HCT116 (cell line): ENCODE data around the gene MYO1B. TPM values are rescaled to one million over a fixed set of nuclear protein-coding genes. Genes with fewer than 3 reads are reported as not detected.

ENCODE experiments used
- ATAC-seq: fragments of 200-7000 bp; cut with Tn5 transposase; 2 replicates; pipeline ENCODE4 v1.9.1; 2020; ENCODE audit warnings: mild to moderate bottlenecking, moderate library complexity
- BruUV-seq: library from RNA; stranded (reverse); fragments of 400-500 nt; replicated peaks from 2 replicates; lab custom pipeline; 2021; lab: Mats Ljungman, UMichigan
- CTCF ChIA-PET: fragments of 300-600 bp; sonication (Branson Sonifier 250); formaldehyde crosslinking; loops from one replicate; lab custom pipeline; 2021; ENCODE audit warnings: antibody characterized with exemption; lab: Charles Lee
- POLR2A ChIA-PET: fragments of 300-600, 350-600 bp; sonication (Branson Sonifier 250); formaldehyde crosslinking; loops from one replicate; lab custom pipeline; 2021; ENCODE audit warnings: antibody characterized with exemption; lab: Charles Lee
- RAD21 ChIA-PET, 2 experiments: fragments of 300-600 bp; sonication (Branson Sonifier 250); formaldehyde crosslinking; loops; one replicate each; lab custom pipeline; 2023; ENCODE audit warnings: low total read pairs in 2 of 2; ENCODE audit not compliant: uncharacterized antibody in 2 of 2, unreplicated experiment in 2 of 2, low non-redundant PET in 1 of 2; lab: Charles Lee
- DNase-seq: peaks from one replicate; pipeline ENCODE4 v3.0.0-alpha.2; 2010; ENCODE audit warnings: low read depth, low spot score
- H2AFZ ChIP-seq: fragments of 200-600 bp; shearing (Covaris generic), sonication (generic); 2 replicates; pipeline ENCODE4 v1.6.1; 2017; ENCODE audit warnings: low read depth, mixed run types, mixed read lengths, antibody characterized with exemption, low read length; ENCODE audit not compliant: poor library complexity, severe bottlenecking
- H3K27ac ChIP-seq: 2 replicates; pipeline ENCODE4 v1.5.1; 2012; ENCODE audit warnings: low read depth, low read length
- H3K27me3 ChIP-seq: fragments of 200-600 bp; sonication (generic); 2 replicates; pipeline ENCODE4 v1.6.1; 2016; ENCODE audit warnings: mixed run types, low read length, mixed read lengths; ENCODE audit not compliant: insufficient read depth
- H3K36me3 ChIP-seq, 2 experiments: fragments of 200-500 bp in 1 of 2; fragments of 200-600 bp in 1 of 2; sonication (Bioruptor generic) in 1 of 2; sonication (generic) in 1 of 2; 2 replicates each; pipeline versions ENCODE4 v1.5.1 to v1.6.1; 2014 to 2016; ENCODE audit warnings: low read length in 2 of 2, inconsistent platforms in 1 of 2, mixed read lengths in 1 of 2, mixed run types in 1 of 2; ENCODE audit not compliant: insufficient read depth in 2 of 2, control insufficient read depth in 1 of 2
- H3K4me1 ChIP-seq, 2 experiments: fragments of 200-600 bp in 1 of 2; sonication (generic) in 1 of 2; 2 replicates each; pipeline versions ENCODE4 v1.5.1 to v1.6.1; 2012 to 2017; ENCODE audit warnings: low read length in 2 of 2, inconsistent platforms in 1 of 2, mild to moderate bottlenecking in 1 of 2, mixed read lengths in 1 of 2, mixed run types in 1 of 2, moderate library complexity in 1 of 2; ENCODE audit not compliant: insufficient read depth in 2 of 2, control insufficient read depth in 1 of 2
- H3K4me2 ChIP-seq: fragments of 200-600 bp; sonication (generic); 2 replicates; pipeline ENCODE4 v1.6.1; 2017; ENCODE audit warnings: mixed run types, low read length, mixed read lengths
- H3K4me3 ChIP-seq, 2 experiments: fragments of 200-600 bp in 1 of 2; sonication (generic) in 1 of 2; replicated peaks in 1 of 2; 2 replicates each; pipeline ENCODE4 v1.5.1; 2011 to 2016; ENCODE audit warnings: low read length in 2 of 2, control low read depth in 1 of 2, low read depth in 1 of 2, mild to moderate bottlenecking in 1 of 2, mixed read lengths in 1 of 2, mixed run types in 1 of 2
- H3K79me2 ChIP-seq: fragments of 200-600 bp; sonication (generic); 2 replicates; pipeline ENCODE4 v1.6.1; 2017; ENCODE audit warnings: mild to moderate bottlenecking, mixed run types, low read length, moderate library complexity, mixed read lengths; ENCODE audit not compliant: insufficient read depth
- H3K9ac ChIP-seq: fragments of 200-600 bp; sonication (generic); 2 replicates; pipeline ENCODE4 v1.6.1; 2016; ENCODE audit warnings: low read length, mixed read lengths
- H3K9me2 ChIP-seq: fragments of 200-600 bp; sonication (generic), shearing (Covaris generic); 2 replicates; pipeline ENCODE4 v1.6.1; 2017; ENCODE audit warnings: mixed run types, mild to moderate bottlenecking, moderate library complexity; ENCODE audit not compliant: insufficient read depth
- H3K9me3 ChIP-seq, 2 experiments: fragments of 200-500 bp in 1 of 2; fragments of 200-600 bp in 1 of 2; sonication (Bioruptor generic) in 1 of 2; sonication (generic) in 1 of 2; 2 replicates each; pipeline ENCODE4 v1.6.1; 2014 to 2017; ENCODE audit warnings: low read length in 2 of 2, mixed read lengths in 2 of 2, inconsistent platforms in 1 of 2, low read depth in 1 of 2, mild to moderate bottlenecking in 1 of 2, mixed run types in 1 of 2, moderate library complexity in 1 of 2; ENCODE audit not compliant: control insufficient read depth in 1 of 2, insufficient read depth in 1 of 2
- H4K20me1 ChIP-seq: fragments of 200-600 bp; sonication (generic), shearing (Covaris generic); 2 replicates; pipeline ENCODE4 v1.6.1; 2017; ENCODE audit warnings: mixed run types, mild to moderate bottlenecking, moderate library complexity; ENCODE audit not compliant: insufficient read depth
- CEBPB ChIP-seq: IDR thresholded peaks from 2 replicates; pipeline ENCODE4 v1.6.1; 2012; ENCODE audit warnings: low read depth
- EGR1 ChIP-seq: IDR thresholded peaks from 2 replicates; pipeline ENCODE4 v1.6.1; 2012; ENCODE audit warnings: low read depth
- ELF1 ChIP-seq: IDR thresholded peaks from 2 replicates; pipeline ENCODE4 v1.6.1; 2012; ENCODE audit warnings: low read depth, borderline replicate concordance
- EZH2phosphoT487 ChIP-seq: fragments of 200-600 bp; IDR thresholded peaks from 2 replicates; pipeline ENCODE4 v1.6.1; 2018; ENCODE audit warnings: antibody characterized with exemption, borderline replicate concordance
- FOSL1 ChIP-seq: IDR thresholded peaks from 2 replicates; pipeline ENCODE4 v1.6.1; 2012; ENCODE audit warnings: low read depth
- POLR2A ChIP-seq: IDR thresholded peaks from 2 replicates; pipeline ENCODE4 v1.7.0; 2011; ENCODE audit warnings: borderline replicate concordance; ENCODE audit not compliant: insufficient read depth, insufficient read length; ENCODE audit errors: extremely low read depth
- POLR2AphosphoS5 ChIP-seq: IDR thresholded peaks from 2 replicates; pipeline ENCODE4 v1.6.1; 2011; ENCODE audit warnings: mild to moderate bottlenecking, low read depth, low read length, moderate library complexity
- RAD21 ChIP-seq: IDR thresholded peaks from 2 replicates; pipeline ENCODE4 v1.6.1; 2012; ENCODE audit warnings: low read depth, mild to moderate bottlenecking
- SP1 ChIP-seq: IDR thresholded peaks from 2 replicates; pipeline ENCODE4 v1.6.1; 2012; ENCODE audit warnings: low read depth
- SRF ChIP-seq: IDR thresholded peaks from 2 replicates; pipeline ENCODE4 v1.6.1; 2012; ENCODE audit warnings: low read depth
- TCF7L2 ChIP-seq: IDR thresholded peaks from 2 replicates; pipeline ENCODE4 v1.7.0; 2011; ENCODE audit warnings: borderline replicate concordance, inconsistent platforms; ENCODE audit not compliant: insufficient read depth, insufficient read length; ENCODE audit errors: extremely low read depth
- YY1 ChIP-seq: IDR thresholded peaks from 2 replicates; pipeline ENCODE4 v1.6.1; 2011; ENCODE audit warnings: low read length, low read depth, moderate library complexity, mild to moderate bottlenecking; ENCODE audit not compliant: insufficient replicate concordance; ENCODE audit errors: extremely low read depth
- intact Hi-C: fragments of 100-400 bp; cut with micrococcal nuclease; formaldehyde crosslinking; loops from 2 replicates; pipeline ENCODE4 v1.10.0; 2022
- total RNA-seq: library from RNA; stranded (reverse); gene quantifications from one replicate; pipeline ENCODE4 v1.2.1, GENCODE V29; 2021; ENCODE audit not compliant: unreplicated experiment
- TF ChIP-seq, protein P1 (sequence below), 3 experiments: fragments of 200-600 bp in 1 of 3; sonication (generic) in 1 of 3; IDR thresholded peaks in 2 of 3; conservative IDR thresholded peaks in 1 of 3; 2 replicates each; pipeline ENCODE4 v1.5.1; 2012 to 2017; ENCODE audit warnings: low read depth in 2 of 3, low read length in 2 of 3, antibody characterized with exemption in 1 of 3, borderline replicate concordance in 1 of 3, control low read depth in 1 of 3, mild to moderate bottlenecking in 1 of 3, mixed read lengths in 1 of 3, mixed run types in 1 of 3, moderate library complexity in 1 of 3; ENCODE audit not compliant: insufficient read depth in 1 of 3
- TF ChIP-seq, protein P2 (sequence below): IDR thresholded peaks from 2 replicates; pipeline ENCODE4 v1.6.1; 2011; ENCODE audit warnings: mild to moderate bottlenecking, low read length, moderate library complexity; ENCODE audit not compliant: insufficient replicate concordance; ENCODE audit errors: extremely low read depth
- TF ChIP-seq, protein P3 (sequence below): IDR thresholded peaks from 2 replicates; pipeline ENCODE4 v1.6.1; 2012

Gene MYO1B
- total RNA-seq, 1 experiment from 2014 or later, result 51.7 TPM

DNA sequence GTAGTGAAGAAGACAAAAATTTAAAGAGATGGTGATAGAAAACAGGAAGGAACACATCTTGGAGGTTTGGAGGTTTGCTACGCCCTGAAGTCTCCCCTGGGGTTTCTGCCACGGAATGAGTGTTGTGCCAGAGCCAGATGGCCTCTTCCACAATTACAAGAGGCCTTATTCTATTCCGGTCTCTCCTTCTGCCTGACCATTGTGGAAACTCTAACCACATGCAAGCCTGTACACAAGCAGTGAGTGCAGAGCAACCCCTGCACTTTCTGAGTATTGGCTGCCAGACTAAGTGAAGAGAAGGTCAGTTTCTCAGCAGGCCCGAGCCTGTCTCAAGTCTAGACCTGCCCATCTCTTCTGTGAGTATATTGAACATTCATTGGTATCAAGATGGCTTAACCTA is 22.7 kb upstream of the MYO1B start:
- Histone ChIP-seq H3K4me3 (no peak overlapping the region), H3K9me3 (no peaks in the 10 kb centered on the region), H4K20me1 (no peaks in the 10 kb centered on the region), H3K36me3 (no peaks in the 10 kb centered on the region), H3K27ac (no peak overlapping the region), H3K9me2 (no peaks in the 10 kb centered on the region), H2AFZ (no peak overlapping the region), H3K79me2 (no peaks in the 10 kb centered on the region), H3K4me1 (peaks cover 7 to 22% of the 10 kb centered on the region in 2 experiments; a peak in 3 of 4 replicates), H3K9ac (no peak overlapping the region), H3K4me2 (no peak overlapping the region), H3K27me3 (no peaks in the 10 kb centered on the region)
- DNase-seq, result no peak
- BruUV-seq, result no TSS peak
- TF ChIP-seq RAD21, result no peak
- no peak for TF ChIP-seq POLR2A
- no peak for TF ChIP-seq EZH2phosphoT487
- no peak for TF ChIP-seq ELF1
- TF ChIP-seq CEBPB, result no peak
- no peak for ATAC-seq
- RAD21 ChIA-PET, result no interaction called here
- intact Hi-C loops, result no loop called here
- POLR2A ChIA-PET, result no interaction called here
- CTCF ChIA-PET, result no interaction called here

DNA sequence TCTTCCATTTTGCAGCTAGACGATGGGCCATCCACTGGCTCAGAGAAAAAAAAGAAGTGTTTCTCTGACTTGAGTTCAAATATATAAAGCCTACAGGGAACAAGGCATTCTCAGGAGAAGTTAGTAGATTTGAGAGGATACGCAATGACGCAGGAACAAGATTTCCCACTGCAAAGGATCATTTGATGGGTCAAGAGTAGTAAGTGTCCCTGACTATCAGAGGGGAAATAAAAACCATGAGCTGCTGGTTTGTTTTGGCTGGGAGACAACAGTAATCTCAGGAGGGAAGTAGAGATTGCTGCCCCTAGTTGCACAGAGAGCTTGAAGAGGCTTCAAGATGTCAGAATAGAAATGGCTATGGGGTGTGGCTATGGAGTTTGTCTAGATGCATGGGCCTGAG is 22.3 kb upstream of the MYO1B start:
- DNase-seq, result no peak
- H2AFZ ChIP-seq, result no peak overlapping the region
- no peaks in the 10 kb centered on the region for H3K9me3 ChIP-seq
- no peak overlapping the region for H3K9ac ChIP-seq
- no TSS peak for BruUV-seq
- ATAC-seq, result no peak
- intact Hi-C loops, result no loop called here
- H3K9me2 ChIP-seq, result no peaks in the 10 kb centered on the region
- H3K79me2 ChIP-seq, result no peaks in the 10 kb centered on the region
- POLR2A ChIA-PET, result no interaction called here
- H3K4me1 ChIP-seq, result peaks cover 2 to 18% of the 10 kb centered on the region in 2 experiments; a peak in 3 of 4 replicates
- no peak overlapping the region for H3K4me3 ChIP-seq
- H3K4me2 ChIP-seq, result no peak overlapping the region
- H3K27me3 ChIP-seq, result no peaks in the 10 kb centered on the region
- H4K20me1 ChIP-seq, result no peaks in the 10 kb centered on the region
- no peaks in the 10 kb centered on the region for H3K36me3 ChIP-seq
- RAD21 ChIA-PET, result no interaction called here
- CTCF ChIA-PET, result no interaction called here
- no peak overlapping the region for H3K27ac ChIP-seq
- TF ChIP-seq, protein P1, sequence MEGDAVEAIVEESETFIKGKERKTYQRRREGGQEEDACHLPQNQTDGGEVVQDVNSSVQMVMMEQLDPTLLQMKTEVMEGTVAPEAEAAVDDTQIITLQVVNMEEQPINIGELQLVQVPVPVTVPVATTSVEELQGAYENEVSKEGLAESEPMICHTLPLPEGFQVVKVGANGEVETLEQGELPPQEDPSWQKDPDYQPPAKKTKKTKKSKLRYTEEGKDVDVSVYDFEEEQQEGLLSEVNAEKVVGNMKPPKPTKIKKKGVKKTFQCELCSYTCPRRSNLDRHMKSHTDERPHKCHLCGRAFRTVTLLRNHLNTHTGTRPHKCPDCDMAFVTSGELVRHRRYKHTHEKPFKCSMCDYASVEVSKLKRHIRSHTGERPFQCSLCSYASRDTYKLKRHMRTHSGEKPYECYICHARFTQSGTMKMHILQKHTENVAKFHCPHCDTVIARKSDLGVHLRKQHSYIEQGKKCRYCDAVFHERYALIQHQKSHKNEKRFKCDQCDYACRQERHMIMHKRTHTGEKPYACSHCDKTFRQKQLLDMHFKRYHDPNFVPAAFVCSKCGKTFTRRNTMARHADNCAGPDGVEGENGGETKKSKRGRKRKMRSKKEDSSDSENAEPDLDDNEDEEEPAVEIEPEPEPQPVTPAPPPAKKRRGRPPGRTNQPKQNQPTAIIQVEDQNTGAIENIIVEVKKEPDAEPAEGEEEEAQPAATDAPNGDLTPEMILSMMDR (IDR thresholded peaks at IDR 0.05 in 2 of 3, conservative IDR thresholded peaks at IDR 0.05 in 1 of 3; ENCODE audit: borderline replicate concordance in 1 of 3, insufficient read depth in 1 of 3, low read depth in 2 of 3, low read length in 2 of 3), result no peak
- TF ChIP-seq, protein P2, sequence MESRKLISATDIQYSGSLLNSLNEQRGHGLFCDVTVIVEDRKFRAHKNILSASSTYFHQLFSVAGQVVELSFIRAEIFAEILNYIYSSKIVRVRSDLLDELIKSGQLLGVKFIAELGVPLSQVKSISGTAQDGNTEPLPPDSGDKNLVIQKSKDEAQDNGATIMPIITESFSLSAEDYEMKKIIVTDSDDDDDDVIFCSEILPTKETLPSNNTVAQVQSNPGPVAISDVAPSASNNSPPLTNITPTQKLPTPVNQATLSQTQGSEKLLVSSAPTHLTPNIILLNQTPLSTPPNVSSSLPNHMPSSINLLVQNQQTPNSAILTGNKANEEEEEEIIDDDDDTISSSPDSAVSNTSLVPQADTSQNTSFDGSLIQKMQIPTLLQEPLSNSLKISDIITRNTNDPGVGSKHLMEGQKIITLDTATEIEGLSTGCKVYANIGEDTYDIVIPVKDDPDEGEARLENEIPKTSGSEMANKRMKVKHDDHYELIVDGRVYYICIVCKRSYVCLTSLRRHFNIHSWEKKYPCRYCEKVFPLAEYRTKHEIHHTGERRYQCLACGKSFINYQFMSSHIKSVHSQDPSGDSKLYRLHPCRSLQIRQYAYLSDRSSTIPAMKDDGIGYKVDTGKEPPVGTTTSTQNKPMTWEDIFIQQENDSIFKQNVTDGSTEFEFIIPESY, result no peak
- TF ChIP-seq SRF, result no peak
- TF ChIP-seq FOSL1, result no peak
- no peak for TF ChIP-seq POLR2AphosphoS5
- TF ChIP-seq ELF1, result no peak
- no peak for TF ChIP-seq CEBPB
- TF ChIP-seq, protein P3, sequence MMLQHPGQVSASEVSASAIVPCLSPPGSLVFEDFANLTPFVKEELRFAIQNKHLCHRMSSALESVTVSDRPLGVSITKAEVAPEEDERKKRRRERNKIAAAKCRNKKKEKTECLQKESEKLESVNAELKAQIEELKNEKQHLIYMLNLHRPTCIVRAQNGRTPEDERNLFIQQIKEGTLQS, result no peak
- no peak for TF ChIP-seq SP1
- no peak for TF ChIP-seq TCF7L2
- TF ChIP-seq YY1, result no peak
- no peak for TF ChIP-seq POLR2A
- no peak for TF ChIP-seq EGR1
- TF ChIP-seq RAD21, result no peak
